22Rv1 (cell line): ENCODE results near the gene FAM13C.

Source experiments
- H3K27ac ChIP-seq: fragments of 450-650 bp; 2 replicates; pipeline ENCODE4 v1.5.1; 2017
- ZFX ChIP-seq: fragments of 450-650 bp; IDR thresholded peaks from 2 replicates; pipeline ENCODE4 v1.6.1; 2017; ENCODE audit warnings: antibody characterized with exemption, borderline replicate concordance
- TF ChIP-seq, protein P1 (sequence below): fragments of 450-650 bp; IDR thresholded peaks from 2 replicates; pipeline ENCODE4 v1.5.1; 2017; ENCODE audit warnings: mild to moderate bottlenecking

Gene FAM13C

DNA sequence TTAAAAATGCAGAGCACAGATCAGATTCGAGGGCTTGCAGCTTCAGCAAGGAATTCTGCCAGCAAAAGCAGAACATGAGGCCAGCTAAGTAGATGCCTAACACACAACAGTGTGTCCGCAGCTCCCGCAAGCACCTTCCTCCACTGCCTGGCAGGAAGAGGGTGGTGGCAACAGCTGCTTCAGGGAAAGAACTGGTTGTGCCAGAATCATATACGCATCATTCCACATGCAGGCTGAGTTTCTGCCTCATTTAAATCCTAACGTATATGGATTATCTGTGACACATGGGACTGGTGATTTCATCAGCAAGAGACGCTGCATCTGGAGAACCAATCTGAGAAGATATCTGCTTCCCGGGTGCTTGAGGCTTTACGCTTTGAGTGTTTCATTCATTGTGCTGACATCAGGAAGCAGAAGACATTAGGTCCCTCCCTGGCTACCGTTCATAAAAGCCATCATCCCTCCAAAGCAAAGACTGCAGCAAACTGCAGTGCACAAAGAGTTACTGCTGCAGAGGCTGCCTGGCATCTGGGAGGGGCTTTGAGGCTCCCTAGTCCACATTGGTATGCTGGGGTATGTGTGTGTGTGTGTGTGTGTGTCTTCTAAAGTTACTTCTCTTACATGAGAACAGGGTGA lies 78.8 kb downstream of the FAM13C start:
- TF ChIP-seq, protein P1, sequence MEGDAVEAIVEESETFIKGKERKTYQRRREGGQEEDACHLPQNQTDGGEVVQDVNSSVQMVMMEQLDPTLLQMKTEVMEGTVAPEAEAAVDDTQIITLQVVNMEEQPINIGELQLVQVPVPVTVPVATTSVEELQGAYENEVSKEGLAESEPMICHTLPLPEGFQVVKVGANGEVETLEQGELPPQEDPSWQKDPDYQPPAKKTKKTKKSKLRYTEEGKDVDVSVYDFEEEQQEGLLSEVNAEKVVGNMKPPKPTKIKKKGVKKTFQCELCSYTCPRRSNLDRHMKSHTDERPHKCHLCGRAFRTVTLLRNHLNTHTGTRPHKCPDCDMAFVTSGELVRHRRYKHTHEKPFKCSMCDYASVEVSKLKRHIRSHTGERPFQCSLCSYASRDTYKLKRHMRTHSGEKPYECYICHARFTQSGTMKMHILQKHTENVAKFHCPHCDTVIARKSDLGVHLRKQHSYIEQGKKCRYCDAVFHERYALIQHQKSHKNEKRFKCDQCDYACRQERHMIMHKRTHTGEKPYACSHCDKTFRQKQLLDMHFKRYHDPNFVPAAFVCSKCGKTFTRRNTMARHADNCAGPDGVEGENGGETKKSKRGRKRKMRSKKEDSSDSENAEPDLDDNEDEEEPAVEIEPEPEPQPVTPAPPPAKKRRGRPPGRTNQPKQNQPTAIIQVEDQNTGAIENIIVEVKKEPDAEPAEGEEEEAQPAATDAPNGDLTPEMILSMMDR, result no peak
- no peak for TF ChIP-seq ZFX
- H3K27ac ChIP-seq, result no peak overlapping the region

DNA sequence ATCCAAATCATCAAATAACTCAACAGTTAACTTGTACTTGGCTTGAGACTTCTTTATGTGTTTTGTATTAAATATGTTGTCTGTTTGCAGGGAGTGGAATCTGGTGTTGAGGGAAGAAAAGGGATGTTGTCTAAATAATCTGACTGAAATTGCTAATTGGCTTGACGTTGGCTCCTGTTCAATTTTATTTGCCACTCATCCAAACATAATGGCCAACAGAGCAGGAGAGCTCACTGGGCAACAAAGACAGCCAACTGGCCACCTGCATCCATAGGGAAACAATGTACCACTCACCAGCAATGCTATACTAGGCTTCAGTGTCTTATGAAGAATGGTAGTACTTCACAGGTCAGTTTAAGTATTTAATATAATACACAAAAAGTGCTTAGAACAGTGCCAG lies 80.5 kb downstream of the FAM13C start:
- H3K27ac ChIP-seq, result no peak overlapping the region
- TF ChIP-seq, protein P1, result no peak
- no peak for TF ChIP-seq ZFX

DNA sequence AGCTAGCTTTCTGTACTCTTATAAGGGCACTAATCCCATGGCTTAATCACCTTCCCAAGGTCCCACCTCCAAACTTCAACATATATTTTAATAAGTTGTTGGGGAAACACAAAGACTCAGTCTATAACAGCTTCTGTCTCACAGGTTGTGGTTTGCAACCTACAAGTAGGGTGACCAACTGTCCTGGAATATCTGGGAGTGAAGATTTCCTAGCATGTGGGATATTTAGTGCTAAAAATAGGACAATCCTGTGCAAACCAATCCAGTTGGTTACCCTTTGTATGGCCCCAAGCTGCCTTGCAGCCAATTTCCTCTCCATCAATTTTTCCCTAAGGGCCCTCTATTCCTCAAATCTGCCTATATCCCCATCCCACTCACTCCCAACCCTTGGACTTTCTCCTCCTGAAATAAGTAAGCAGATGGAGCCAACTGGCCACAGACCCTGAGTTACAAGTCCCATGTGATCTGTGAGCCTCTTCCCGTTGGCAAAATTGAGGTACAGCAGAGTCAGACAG lies 82.3 kb downstream of the FAM13C start:
- TF ChIP-seq ZFX, result no peak
- H3K27ac ChIP-seq, result no peak overlapping the region

DNA sequence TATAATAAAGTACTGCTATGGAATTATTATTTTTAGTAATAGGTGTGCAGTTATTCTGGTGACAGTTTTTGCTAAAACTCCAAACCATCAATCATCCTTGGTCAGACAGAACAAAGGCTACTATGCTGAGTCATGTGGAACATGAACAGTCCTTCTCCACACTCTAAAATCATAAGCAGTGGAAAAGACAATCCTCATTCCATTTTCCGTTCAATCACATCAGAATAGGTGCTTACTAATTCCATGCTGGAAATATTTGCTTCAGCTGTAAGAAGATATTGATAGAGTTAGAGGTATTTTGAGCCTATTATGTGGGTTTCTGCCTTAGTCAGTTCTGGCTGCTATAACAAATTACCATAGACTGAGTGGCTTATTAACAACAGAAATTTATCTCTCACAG lies 82.9 kb downstream of the FAM13C start:
- TF ChIP-seq, protein P1, result no peak
- TF ChIP-seq ZFX, result no peak
- no peak overlapping the region for H3K27ac ChIP-seq

DNA sequence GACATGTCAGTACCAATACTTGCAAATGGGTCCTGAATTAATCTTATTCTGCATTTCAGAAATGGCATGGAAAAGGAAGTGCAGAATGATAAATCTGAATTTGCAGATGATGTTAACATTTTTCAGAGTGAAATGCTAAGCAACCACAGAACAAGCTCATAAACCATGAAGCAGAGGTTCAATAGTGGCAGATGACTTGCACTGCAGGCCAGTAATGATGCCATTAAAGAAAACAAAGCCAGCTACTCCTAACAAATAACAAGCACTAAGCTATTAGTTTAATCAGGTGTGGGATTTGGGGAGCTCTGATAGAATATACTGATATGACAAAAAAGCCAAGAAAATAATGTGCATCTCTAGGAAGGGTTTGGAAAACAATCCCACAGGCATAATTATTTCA lies 85.4 kb downstream of the FAM13C start:
- no peak for TF ChIP-seq ZFX
- TF ChIP-seq, protein P1, result no peak

DNA sequence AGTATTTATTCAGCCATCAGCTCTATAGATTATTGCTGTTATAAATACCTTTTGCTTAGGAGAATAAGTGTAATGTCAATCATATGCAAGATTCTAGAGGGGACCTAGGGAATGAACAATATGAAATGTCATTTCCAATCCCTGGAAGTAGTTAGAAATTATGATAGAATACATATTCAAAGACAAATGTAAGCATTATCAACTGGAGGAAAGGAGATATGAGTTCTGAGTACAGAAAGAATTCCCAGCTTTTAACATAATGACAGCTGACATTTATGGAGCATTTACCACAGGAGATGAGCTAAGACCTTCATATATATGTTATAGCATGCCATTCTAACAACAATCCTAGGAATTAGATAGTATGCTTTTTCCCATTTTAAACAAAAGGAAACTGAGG lies 86.2 kb downstream of the FAM13C start:
- no peak overlapping the region for H3K27ac ChIP-seq
- TF ChIP-seq, protein P1, result no peak
- TF ChIP-seq ZFX, result no peak

More for the DNA sequence above, 85.4 kb downstream of the FAM13C start:
- H3K27ac ChIP-seq, result no peak overlapping the region

DNA sequence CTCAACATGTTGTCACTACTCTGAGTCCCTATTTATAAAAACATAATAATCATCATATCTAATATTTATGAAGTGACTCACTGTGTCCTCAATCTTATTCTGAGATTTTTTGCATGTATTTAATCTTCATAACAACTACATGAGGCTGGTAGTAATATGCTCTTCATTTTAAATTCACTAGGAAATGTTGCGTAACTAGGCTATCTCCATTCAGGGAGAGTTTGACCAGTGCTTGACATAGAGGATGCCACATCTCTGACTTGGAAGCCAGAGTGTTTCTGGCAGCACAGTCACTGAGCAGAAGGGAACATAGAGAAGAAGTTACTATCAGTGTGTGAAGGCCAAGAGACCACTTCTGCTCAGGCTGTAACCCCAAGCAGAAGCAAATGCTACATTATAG lies 88.9 kb downstream of the FAM13C start:
- TF ChIP-seq ZFX, result no peak
- TF ChIP-seq, protein P1, result no peak

DNA sequence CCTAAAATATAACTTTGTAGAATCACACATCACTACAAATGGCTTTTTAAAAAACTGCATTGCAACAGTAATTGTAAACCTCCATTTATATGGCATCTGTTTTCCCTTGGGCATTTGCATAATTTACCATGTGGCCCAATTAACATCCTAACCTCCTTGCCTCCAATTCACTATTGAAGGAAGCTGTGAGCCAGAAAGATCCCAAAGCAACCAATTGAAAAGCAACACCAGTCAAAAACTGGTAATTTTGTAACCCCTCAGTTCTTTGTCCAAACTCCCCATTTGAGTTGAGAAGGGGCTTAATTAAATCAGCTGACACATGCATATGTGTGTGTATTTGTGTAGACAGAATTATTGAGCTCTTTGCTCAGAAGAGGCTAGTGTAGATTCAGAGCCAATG lies 90.3 kb downstream of the FAM13C start:
- H3K27ac ChIP-seq, result no peak overlapping the region
- TF ChIP-seq, protein P1, result no peak
- no peak for TF ChIP-seq ZFX

More for the DNA sequence above, 88.9 kb downstream of the FAM13C start:
- no peak overlapping the region for H3K27ac ChIP-seq
